Large intestine (tissue), 3 donors: Measurements from ENCODE around the gene VAPB. TPM values are rescaled to one million over a fixed set of nuclear protein-coding genes. Genes with fewer than 3 reads are reported as not detected.
A peak's percentile ranks its signal among the peaks of the same experiment; 100 is the strongest.

ENCODE experiments used
- DNase-seq, 2 donors: peaks; one replicate each; pipeline versions ENCODE4 v3.0.0 to v3.0.0-alpha.2; 2013
- H3K27ac ChIP-seq: one replicate; pipeline ENCODE4 v1.5.1; 2013; ENCODE audit warnings: low read length
- H3K27me3 ChIP-seq: 2 replicates; pipeline ENCODE4 v1.6.1; 2013; ENCODE audit warnings: low read length; ENCODE audit not compliant: control insufficient read depth, insufficient read depth
- H3K36me3 ChIP-seq: 2 replicates; pipeline ENCODE4 v1.6.1; 2013; ENCODE audit warnings: low read length; ENCODE audit not compliant: control insufficient read depth, insufficient read depth
- H3K4me1 ChIP-seq: one replicate; pipeline ENCODE4 v1.6.1; 2013; ENCODE audit warnings: low read length; ENCODE audit not compliant: control insufficient read depth, insufficient read depth
- H3K4me3 ChIP-seq: one replicate; pipeline ENCODE4 v1.5.1; 2013; ENCODE audit warnings: low read length
- H3K9me3 ChIP-seq: one replicate; pipeline ENCODE4 v1.6.1; 2013; ENCODE audit warnings: mild to moderate bottlenecking, low read depth, low read length, moderate library complexity; ENCODE audit not compliant: control insufficient read depth
- WGBS: methylation state at CpG from one replicate; pipeline ENCODE4 v1.1.5; 2013; ENCODE audit warnings: low lambda C conversion rate; ENCODE audit not compliant: insufficient coverage; 5-methylcytosine and 5-hydroxymethylcytosine counted together
- polyA plus RNA-seq: library from polyadenylated mRNA; unstranded; fragments of 120-200 nt; gene quantifications from one replicate; pipeline ENCODE4 v1.2.1, GENCODE V29; 2013

Gene VAPB
- polyA plus RNA-seq, 1 donor, result 39.2 TPM

- Histone ChIP-seq H3K4me3 (no peak overlapping the region), H3K9me3 (no peaks in the 10 kb centered on the region), H3K27me3 (no peaks in the 10 kb centered on the region), H3K36me3 (peaks cover 12% of the 10 kb centered on the region), H3K27ac (no peak overlapping the region), H3K4me1 (peaks cover 24% of the 10 kb centered on the region)
- WGBS, result 100% methylated on average over 2 of the region's 4 CpGs
- DNase-seq, result no peak
Measured at GRCh38 chr20:58392286-58392685, 3.3 kb downstream of the VAPB start.

- H3K36me3 ChIP-seq, result peaks cover 12% of the 10 kb centered on the region
- DNase-seq, result no peak
- WGBS, result 100% methylated on average over 1 of the region's 3 CpGs
- no peaks in the 10 kb centered on the region for H3K27me3 ChIP-seq
- H3K9me3 ChIP-seq, result no peaks in the 10 kb centered on the region
- peaks cover 24% of the 10 kb centered on the region for H3K4me1 ChIP-seq
- no peak overlapping the region for H3K27ac ChIP-seq
- H3K4me3 ChIP-seq, result no peak overlapping the region
Measured at GRCh38 chr20:58393299-58393698, 4.3 kb downstream of the VAPB start.

DNA sequence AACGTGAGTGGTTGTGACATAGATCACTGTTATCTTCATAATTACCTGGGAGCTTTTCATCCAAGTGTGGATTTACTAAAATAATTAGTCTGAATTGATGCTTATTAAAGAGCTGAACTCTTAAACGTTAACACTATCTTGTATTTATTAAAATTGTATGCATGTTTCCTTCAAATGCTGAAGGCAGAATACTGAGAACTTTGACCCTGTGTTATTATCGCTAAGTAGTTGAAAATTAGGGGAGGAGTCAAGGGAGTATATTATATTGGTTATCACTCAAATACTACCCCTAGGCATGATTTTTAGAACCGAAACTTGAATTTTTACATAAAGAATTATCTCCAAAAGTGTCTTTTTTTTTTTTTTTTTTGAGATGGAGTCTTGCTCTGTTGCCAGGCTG, 5.8 kb downstream of the VAPB start:
- H3K4me3 ChIP-seq, result no peak overlapping the region
- H3K9me3 ChIP-seq, result no peaks in the 10 kb centered on the region
- DNase-seq, result peak in 1 of 2 donors; percentile 53
- H3K4me1 ChIP-seq, result peaks cover 23% of the 10 kb centered on the region
- peaks cover 12% of the 10 kb centered on the region for H3K36me3 ChIP-seq
- WGBS, result 42% methylated on average over 2 of the region's 4 CpGs
- H3K27me3 ChIP-seq, result no peaks in the 10 kb centered on the region
- H3K27ac ChIP-seq, result no peak overlapping the region

GRCh38 chr20:58395604-58396003, 6.6 kb downstream of the VAPB start:
- no peak for DNase-seq
- no peak overlapping the region for H3K27ac ChIP-seq
- H3K36me3 ChIP-seq, result peaks cover 8% of the 10 kb centered on the region
- H3K27me3 ChIP-seq, result no peaks in the 10 kb centered on the region
- WGBS, result 100% methylated on average over 2 of the region's 3 CpGs
- no peak overlapping the region for H3K4me3 ChIP-seq
- H3K9me3 ChIP-seq, result no peaks in the 10 kb centered on the region
- peaks cover 15% of the 10 kb centered on the region for H3K4me1 ChIP-seq

- Histone ChIP-seq H3K27ac (no peak overlapping the region), H3K27me3 (no peaks in the 10 kb centered on the region), H3K36me3 (no peaks in the 10 kb centered on the region), H3K4me3 (no peak overlapping the region), H3K9me3 (no peaks in the 10 kb centered on the region), H3K4me1 (peaks cover 9% of the 10 kb centered on the region)
- no peak for DNase-seq
- no CpG with 5 or more reads among the region's 6 CpGs for WGBS
Measured at GRCh38 chr20:58397429-58397828, 8.4 kb downstream of the VAPB start.

- H3K36me3 ChIP-seq, result no peaks in the 10 kb centered on the region
- no peak for DNase-seq
- peaks cover 9% of the 10 kb centered on the region for H3K4me1 ChIP-seq
- H3K9me3 ChIP-seq, result no peaks in the 10 kb centered on the region
- WGBS, result 94% methylated on average over 2 of the region's 5 CpGs
- H3K27me3 ChIP-seq, result no peaks in the 10 kb centered on the region
- no peak overlapping the region for H3K27ac ChIP-seq
- no peak overlapping the region for H3K4me3 ChIP-seq
Measured at GRCh38 chr20:58398254-58398653, 9.2 kb downstream of the VAPB start.

GRCh38 chr20:58399926-58400325, 10.9 kb downstream of the VAPB start:
- H3K4me1 ChIP-seq, result peaks cover 9% of the 10 kb centered on the region
- no peak for DNase-seq
- no peak overlapping the region for H3K27ac ChIP-seq
- no peak overlapping the region for H3K4me3 ChIP-seq
- no peaks in the 10 kb centered on the region for H3K9me3 ChIP-seq
- no peaks in the 10 kb centered on the region for H3K36me3 ChIP-seq
- H3K27me3 ChIP-seq, result no peaks in the 10 kb centered on the region
- 90% methylated on average over 2 of the region's 6 CpGs for WGBS

GRCh38 chr20:58401162-58401561, 12.1 kb downstream of the VAPB start:
- Histone ChIP-seq H3K4me3 (no peak overlapping the region), H3K27me3 (no peaks in the 10 kb centered on the region), H3K4me1 (peaks cover under 1% of the 10 kb centered on the region), H3K9me3 (no peaks in the 10 kb centered on the region), H3K27ac (no peak overlapping the region), H3K36me3 (no peaks in the 10 kb centered on the region)
- 90% methylated on average over 1 of the region's 1 CpG for WGBS
- DNase-seq, result no peak

- no peak for DNase-seq
- H3K4me1 ChIP-seq, result no peaks in the 10 kb centered on the region
- WGBS, result no CpG with 5 or more reads among the region's 5 CpGs
Measured at GRCh38 chr20:58402305-58402704, 13.3 kb downstream of the VAPB start.

DNA sequence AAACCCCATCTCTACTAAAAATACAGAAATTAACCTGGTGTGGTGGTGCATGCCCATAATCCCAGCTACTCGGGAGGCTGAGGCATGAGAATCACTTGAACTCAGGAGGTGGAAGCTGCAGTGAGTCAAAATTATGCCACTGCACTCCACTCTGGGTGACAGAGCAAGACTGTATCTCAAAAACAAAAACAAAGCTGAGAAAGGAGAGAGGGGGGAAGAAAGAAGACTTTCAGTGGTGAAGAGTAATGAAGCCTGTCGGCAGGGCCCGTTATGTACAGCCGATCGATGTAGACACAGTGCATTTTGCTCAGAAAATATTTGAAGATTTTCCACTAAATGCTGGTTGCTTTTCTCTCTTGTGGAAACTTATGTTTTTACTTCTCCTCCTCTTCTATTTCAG, 13.8 kb downstream of the VAPB start:
- no peaks in the 10 kb centered on the region for H3K9me3 ChIP-seq
- no peak overlapping the region for H3K4me3 ChIP-seq
- no peaks in the 10 kb centered on the region for H3K27me3 ChIP-seq
- WGBS, result no CpG with 5 or more reads among the region's 5 CpGs
- H3K36me3 ChIP-seq, result no peaks in the 10 kb centered on the region
- H3K4me1 ChIP-seq, result no peaks in the 10 kb centered on the region
- no peak overlapping the region for H3K27ac ChIP-seq
- no peak for DNase-seq

More at GRCh38 chr20:58402305-58402704, 13.3 kb downstream of the VAPB start:
- no peak overlapping the region for H3K4me3 ChIP-seq
- H3K9me3 ChIP-seq, result no peaks in the 10 kb centered on the region
- no peaks in the 10 kb centered on the region for H3K27me3 ChIP-seq
- H3K27ac ChIP-seq, result no peak overlapping the region
- no peaks in the 10 kb centered on the region for H3K36me3 ChIP-seq

DNA sequence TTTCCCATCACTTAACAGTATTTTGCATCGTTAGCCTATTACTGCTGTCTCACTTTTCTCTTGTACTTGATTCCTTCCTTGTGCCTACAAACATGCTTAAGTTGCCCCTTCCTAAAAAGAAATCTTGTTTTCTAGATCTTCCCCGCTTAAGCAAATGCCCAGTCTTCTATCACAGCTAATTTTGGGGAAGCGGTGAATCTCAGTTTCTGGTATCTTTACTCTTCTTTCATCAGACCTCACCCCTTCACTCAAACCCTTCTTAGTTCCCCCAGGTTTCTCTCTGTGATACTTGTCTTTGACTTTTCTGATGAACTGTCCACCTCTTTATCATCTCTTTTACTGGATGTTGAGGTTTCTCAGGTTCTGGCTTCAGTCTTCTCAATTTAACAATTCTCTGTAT, 14.2 kb downstream of the VAPB start:
- no peak for DNase-seq
- H3K27ac ChIP-seq, result no peak overlapping the region
- H3K4me3 ChIP-seq, result no peak overlapping the region
- WGBS, result 100% methylated on average over 3 of the region's 3 CpGs
- no peaks in the 10 kb centered on the region for H3K27me3 ChIP-seq
- H3K9me3 ChIP-seq, result no peaks in the 10 kb centered on the region
- no peaks in the 10 kb centered on the region for H3K36me3 ChIP-seq
- H3K4me1 ChIP-seq, result no peaks in the 10 kb centered on the region
